A549 (cell line): Measurements from ENCODE around the gene TMEM52B.

Source experiments
- CHD2 ChIP-seq: fragments of 150-350 bp; IDR thresholded peaks from 2 replicates; pipeline ENCODE4 v1.6.1; 2014; ENCODE audit warnings: low read length; ENCODE audit not compliant: partially characterized antibody
- CTCF ChIP-seq: fragments of >200 bp; sonication (Bioruptor Twin); formaldehyde crosslinking; IDR thresholded peaks from 3 replicates; pipeline ENCODE4 v1.5.1; 2016
- ELK1 ChIP-seq: fragments of 150-350 bp; IDR thresholded peaks from 2 replicates; pipeline ENCODE4 v1.6.1; 2014; ENCODE audit warnings: low read depth, mild to moderate bottlenecking, low read length
- EP300 ChIP-seq, 2 experiments: fragments of >200 bp; sonication (Bioruptor Twin); formaldehyde crosslinking; IDR thresholded peaks; 2 replicates in 1 of 2; 3 replicates in 1 of 2; pipeline ENCODE4 v1.6.1; 2016 to 2017
- FOSB ChIP-seq: fragments of 250-450 bp; sonication (Bioruptor Pico); IDR thresholded peaks from 2 replicates; pipeline ENCODE4 v1.5.0; 2020; ENCODE audit warnings: mild to moderate bottlenecking, moderate library complexity
- MAX ChIP-seq: IDR thresholded peaks from 2 replicates; pipeline ENCODE4 v1.6.1; 2012
- MAZ ChIP-seq: fragments of 150-350 bp; IDR thresholded peaks from 2 replicates; pipeline ENCODE4 v1.6.1; 2014; ENCODE audit warnings: antibody characterized with exemption, low read depth, low read length, borderline replicate concordance
- POLR2A ChIP-seq: IDR thresholded peaks from 2 replicates; pipeline ENCODE4 v1.6.1; 2012; ENCODE audit warnings: mild to moderate bottlenecking, low read length
- RFX5 ChIP-seq: fragments of 450-650 bp; IDR thresholded peaks from 2 replicates; pipeline ENCODE4 v1.7.1; 2014; ENCODE audit warnings: antibody characterized with exemption, mild to moderate bottlenecking, moderate library complexity

GRCh38 chr12:10151621-10152020 is 27.2 kb upstream of the TMEM52B start:
- TF ChIP-seq POLR2A, result no peak
- no peak for TF ChIP-seq CTCF
- no peak for TF ChIP-seq CHD2
- no peak for TF ChIP-seq EP300 (IDR thresholded peaks at IDR 0.05)
- no peak for TF ChIP-seq FOSB
- no peak for TF ChIP-seq ELK1
- TF ChIP-seq MAZ, result no peak
- no peak for TF ChIP-seq MAX
- TF ChIP-seq RFX5, result no peak
